Upper lobe of left lung (tissue), 6 donors: ENCODE results near the gene MTA2. TPM values are rescaled to one million over a fixed set of nuclear protein-coding genes. Genes with fewer than 3 reads are reported as not detected.
A peak's percentile ranks its signal among the peaks of the same experiment; 100 is the strongest.
"Not testable (repeated sequence)": the region's sequence is repeated elsewhere in the genome, so short reads cannot be mapped to it uniquely, and the experiment has no call there.

Experiments
- ATAC-seq, 2 donors: fragments of 200-7000 bp; cut with Tn5 transposase; one replicate each; pipeline ENCODE4 v1.9.1; 2022; ENCODE audit warnings: mild to moderate bottlenecking in 2 of 2, moderate library complexity in 2 of 2; ENCODE audit not compliant: low FRiP score in 2 of 2
- DNase-seq, 2 donors: peaks; one replicate each; pipeline ENCODE4 v3.0.0-alpha.2; 2019 to 2020
- H3K27ac ChIP-seq, 4 donors: fragments of 200-600 bp; sonication (generic); one replicate each; pipeline ENCODE4 v1.5.1; 2016 to 2019
- H3K27me3 ChIP-seq, 4 donors: fragments of 200-600 bp; sonication (generic); one replicate each; pipeline ENCODE4 v1.5.1; 2017 to 2019
- H3K36me3 ChIP-seq, 4 donors: fragments of 200-600 bp; sonication (generic); one replicate each; pipeline ENCODE4 v1.5.1; 2016 to 2019
- H3K4me1 ChIP-seq, 4 donors: fragments of 200-600 bp; sonication (generic); one replicate each; pipeline ENCODE4 v1.5.1; 2018 to 2019
- H3K4me3 ChIP-seq, 4 donors: fragments of 200-600 bp; sonication (generic); one replicate each; pipeline ENCODE4 v1.5.1; 2017 to 2019; ENCODE audit warnings: mild to moderate bottlenecking in 2 of 4, moderate library complexity in 1 of 4
- H3K9me3 ChIP-seq, 4 donors: fragments of 200-600 bp; sonication (generic); one replicate each; pipeline ENCODE4 v1.5.1; 2018 to 2019
- CTCF ChIP-seq, 6 experiments: fragments of 450-650 bp in 4 of 6; fragments of 200-600 bp in 2 of 6; sonication (generic) in 2 of 6; IDR thresholded peaks; one replicate each; pipeline ENCODE4 v1.5.1; 2016 to 2019; ENCODE audit warnings: antibody characterized with exemption in 6 of 6
- EP300 ChIP-seq, 4 donors: sonication (generic); formaldehyde crosslinking; IDR thresholded peaks; one replicate each; pipeline ENCODE4 v1.5.1; 2017; ENCODE audit warnings: antibody characterized with exemption in 4 of 4, control low read depth in 2 of 4
- POLR2A ChIP-seq, 4 donors: fragments of 450-650 bp; IDR thresholded peaks; one replicate each; pipeline ENCODE4 v1.5.1; 2016 to 2017; ENCODE audit warnings: antibody characterized with exemption in 4 of 4, mild to moderate bottlenecking in 2 of 4
- POLR2AphosphoS5 ChIP-seq, 2 donors: sonication (generic); formaldehyde crosslinking; IDR thresholded peaks; one replicate each; pipeline ENCODE4 v1.5.1; 2017; ENCODE audit warnings: antibody characterized with exemption in 2 of 2
- WGBS, 2 donors: methylation state at CpG; one replicate each; pipeline ENCODE4 v1.1.5; 2017 to 2018; 5-methylcytosine and 5-hydroxymethylcytosine counted together
- total RNA-seq, 6 donors: library from RNA; depleted of rRNA in 4 of 6; stranded (reverse); fragments of >200 nt in 4 of 6; gene quantifications; one replicate each; pipeline versions ENCODE4 v1.1.0 to v1.2.1, GENCODE V29; 2016 to 2021
- donor health status: DM: no; HTN: no; CAD: no; lungs with moderate emphysema.
- donor health status: DM: no; HTN: yes; CAD: no; lungs with severe emphysema.

MTA2 gene
- 10 to 100 TPM; 57.6 to 88.0 (median 69.8) TPM for total RNA-seq

GRCh38 chr11:62601372-62602140 is at the start of gene MTA2:
Gene MTA2 (minus strand): TSS chr11:62601865. CDS start chr11:62601450, 415 bp downstream.
- 0% methylated on average over 26 to 31 of the region's 83 CpGs for WGBS, 2 donors
- H3K4me1 ChIP-seq: peaks cover 32 to 44% (median 36%) of the 10 kb centered on the region in 4 donors
- peaks cover 19 to 52% (median 38%) of the 10 kb centered on the region in 4 donors for H3K36me3 ChIP-seq
- TF ChIP-seq POLR2A (IDR thresholded peaks at IDR 0.05) (peak in 2 of 4 donors; percentile 39 to 78), POLR2AphosphoS5 (IDR thresholded peaks at IDR 0.05) (peak; percentile 46 to 71), CTCF (IDR thresholded peaks at IDR 0.05) (peak in 2 of 6 experiments; percentile 13 to 22), EP300 (IDR thresholded peaks at IDR 0.05) (no peak)
- DNase-seq (peak; percentile 97 to 98), ATAC-seq (peak; percentile 94 to 97)
- H3K27ac ChIP-seq: peak within 1 kb of the TSS; percentile 91 to 100 (median 97)
- H3K27me3 ChIP-seq: no peaks in the 10 kb centered on the region
- H3K4me3 ChIP-seq: peak within 1 kb of the TSS; percentile 59 to 91 (median 80)
- no peaks in the 10 kb centered on the region for H3K9me3 ChIP-seq

GRCh38 chr11:62650283-62650682 is 48.6 kb upstream of the MTA2 start:
- H3K36me3 ChIP-seq: peaks cover 0 to 27% (median 21%) of the 10 kb centered on the region in 4 donors
- H3K4me3 ChIP-seq: not testable (repeated sequence)
- 95 to 97% methylated on average over 12 of the region's 12 CpGs for WGBS, 2 donors

GRCh38 chr11:62649486-62649885 is 47.8 kb upstream of the MTA2 start:
- no peaks in the 10 kb centered on the region for H3K27me3 ChIP-seq
- H3K27ac ChIP-seq: no peak overlapping the region
- 92 to 95% methylated on average over 9 to 10 of the region's 11 CpGs for WGBS, 2 donors
- peaks cover 0 to 28% (median 21%) of the 10 kb centered on the region in 4 donors for H3K36me3 ChIP-seq
- DNase-seq: no peak
- no peak overlapping the region for H3K4me3 ChIP-seq
- TF ChIP-seq EP300 (IDR thresholded peaks at IDR 0.05) (no peak), CTCF (IDR thresholded peaks at IDR 0.05) (no peak), POLR2A (IDR thresholded peaks at IDR 0.05) (no peak), POLR2AphosphoS5 (IDR thresholded peaks at IDR 0.05) (no peak)
- no peaks in the 10 kb centered on the region for H3K9me3 ChIP-seq
- no peak for ATAC-seq
- H3K4me1 ChIP-seq: peaks cover 29 to 56% (median 34%) of the 10 kb centered on the region in 4 donors

More at GRCh38 chr11:62650283-62650682, 48.6 kb upstream of the MTA2 start:
- H3K9me3 ChIP-seq, DNase-seq, H3K27me3 ChIP-seq, H3K27ac ChIP-seq, ATAC-seq: not testable (repeated sequence)
- peaks cover 24 to 48% (median 28%) of the 10 kb centered on the region in 4 donors for H3K4me1 ChIP-seq

- WGBS, 2 donors: 95 to 98% methylated on average over 10 to 11 of the region's 11 CpGs
- H3K27me3 ChIP-seq: no peaks in the 10 kb centered on the region
- H3K4me1 ChIP-seq: peaks cover 29 to 57% (median 34%) of the 10 kb centered on the region in 4 donors
- H3K4me3 ChIP-seq: no peak overlapping the region
- ATAC-seq (no peak), DNase-seq (no peak)
- H3K27ac ChIP-seq: no peak overlapping the region
- TF ChIP-seq EP300 (IDR thresholded peaks at IDR 0.05) (no peak), POLR2AphosphoS5 (IDR thresholded peaks at IDR 0.05) (no peak), CTCF (IDR thresholded peaks at IDR 0.05) (no peak), POLR2A (IDR thresholded peaks at IDR 0.05) (no peak)
- H3K36me3 ChIP-seq: peaks cover 0 to 34% (median 24%) of the 10 kb centered on the region in 4 donors
- no peaks in the 10 kb centered on the region for H3K9me3 ChIP-seq
Observed at GRCh38 chr11:62648967-62649364, 47.3 kb upstream of the MTA2 start.

GRCh38 chr11:62648185-62648966 is 46.7 kb upstream of the MTA2 start:
- no peaks in the 10 kb centered on the region for H3K27me3 ChIP-seq

More at GRCh38 chr11:62648185-62648966, 46.7 kb upstream of the MTA2 start:
- Histone ChIP-seq H3K4me1 (peaks cover 29 to 57% (median 34%) of the 10 kb centered on the region in 4 donors), H3K9me3 (no peaks in the 10 kb centered on the region), H3K4me3 (no peak overlapping the region), H3K36me3 (peaks cover 0 to 39% (median 30%) of the 10 kb centered on the region in 4 donors), H3K27ac (no peak overlapping the region)
- ATAC-seq (no peak), DNase-seq (peak in 1 of 2 donors; percentile 59)
- 94 to 95% methylated on average over 7 to 19 of the region's 24 CpGs for WGBS, 2 donors
- no peak for TF ChIP-seq POLR2AphosphoS5 (IDR thresholded peaks at IDR 0.05)
- TF ChIP-seq EP300 (IDR thresholded peaks at IDR 0.05): no peak
- no peak for TF ChIP-seq POLR2A (IDR thresholded peaks at IDR 0.05)
- TF ChIP-seq CTCF (IDR thresholded peaks at IDR 0.05): no peak
